DMS 273 (cell line): Measurements from ENCODE around the gene CELA3B.
A peak's percentile ranks its signal among the peaks of the same experiment; 100 is the strongest.
"Not testable (repeated sequence)": the region's sequence is repeated elsewhere in the genome, so short reads cannot be mapped to it uniquely, and the experiment has no call there.

Source experiments
- DNase-seq: peaks from one replicate; lab custom pipeline; 2025; ENCODE audit not compliant: unreplicated experiment; lab: John Stamatoyannopoulos, UW

Gene CELA3B

GRCh38 chr1:22005261-22006149 is 28.7 kb downstream of the CELA3B start:
- peak; percentile 80 for DNase-seq

DNA sequence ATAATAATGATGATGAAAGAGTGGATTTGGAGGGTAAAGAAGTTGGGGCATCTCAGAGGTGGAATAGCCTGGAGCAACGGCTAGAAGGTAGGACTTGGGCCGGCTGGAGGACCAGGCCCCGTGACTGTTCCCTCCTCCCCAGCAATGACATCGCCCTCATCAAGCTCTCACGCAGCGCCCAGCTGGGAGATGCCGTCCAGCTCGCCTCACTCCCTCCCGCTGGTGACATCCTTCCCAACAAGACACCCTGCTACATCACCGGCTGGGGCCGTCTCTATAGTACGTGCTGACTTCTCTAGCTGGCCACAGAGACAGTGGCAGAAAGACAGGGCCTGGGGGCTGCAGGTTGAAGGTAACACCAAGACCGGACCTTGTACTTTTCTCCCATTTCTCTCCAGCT is 29.9 kb downstream of the CELA3B start:
- DNase-seq, result not testable (repeated sequence)

DNA sequence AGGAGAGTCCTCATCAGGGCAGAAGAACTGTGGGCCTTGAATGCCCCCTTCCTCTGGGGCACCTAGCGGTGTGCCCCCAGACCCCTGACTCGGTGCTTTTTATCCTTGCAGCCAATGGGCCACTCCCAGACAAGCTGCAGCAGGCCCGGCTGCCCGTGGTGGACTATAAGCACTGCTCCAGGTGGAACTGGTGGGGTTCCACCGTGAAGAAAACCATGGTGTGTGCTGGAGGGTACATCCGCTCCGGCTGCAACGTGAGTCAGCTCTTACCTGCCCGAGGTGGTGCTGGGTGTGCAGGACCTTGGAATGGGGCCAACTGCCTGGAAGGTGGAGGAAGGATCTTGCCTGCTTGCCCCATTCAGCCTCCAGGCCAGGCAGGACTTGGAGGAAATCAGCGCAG is 30.4 kb downstream of the CELA3B start:
- not testable (repeated sequence) for DNase-seq

DNA sequence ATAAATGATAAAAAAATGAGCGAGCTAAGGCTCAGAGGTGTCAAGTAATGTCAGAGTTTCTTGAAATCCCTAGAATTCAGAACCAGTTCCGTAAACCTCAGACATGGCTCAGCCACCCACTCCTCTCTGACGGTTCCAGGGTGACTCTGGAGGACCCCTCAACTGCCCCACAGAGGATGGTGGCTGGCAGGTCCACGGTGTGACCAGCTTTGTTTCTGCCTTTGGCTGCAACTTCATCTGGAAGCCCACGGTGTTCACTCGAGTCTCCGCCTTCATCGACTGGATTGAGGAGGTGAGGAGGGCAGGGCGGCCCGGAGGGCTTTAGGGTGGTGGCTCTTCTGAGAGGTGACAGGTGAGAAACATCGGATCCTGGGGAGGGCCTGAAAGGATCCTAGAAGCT is 32.7 kb downstream of the CELA3B start:
- not testable (repeated sequence) for DNase-seq

DNA sequence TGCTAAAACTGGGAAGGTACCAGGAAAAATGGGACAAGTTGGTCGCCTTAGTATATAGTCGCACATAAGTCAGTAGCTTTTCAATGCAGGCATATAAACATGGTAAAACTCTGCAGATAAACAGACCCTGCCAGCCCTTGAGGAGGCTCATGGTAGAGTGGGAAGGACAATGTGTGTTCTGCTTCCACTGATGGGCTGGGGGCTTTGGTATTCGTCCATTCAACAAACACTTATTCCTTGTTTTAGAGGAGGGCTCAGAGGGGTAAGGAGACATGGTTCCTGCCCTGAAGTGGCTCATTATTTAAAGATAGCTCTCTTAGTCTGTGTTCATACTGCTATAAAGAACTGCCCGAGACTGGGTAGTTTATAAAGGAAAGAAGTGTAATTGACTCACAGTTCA is 35.9 kb downstream of the CELA3B start:
- DNase-seq, result not testable (repeated sequence)

- not testable (repeated sequence) for DNase-seq
These were observed 37.9 kb downstream of the CELA3B start for GRCh38 chr1:22014575-22015206.

DNA sequence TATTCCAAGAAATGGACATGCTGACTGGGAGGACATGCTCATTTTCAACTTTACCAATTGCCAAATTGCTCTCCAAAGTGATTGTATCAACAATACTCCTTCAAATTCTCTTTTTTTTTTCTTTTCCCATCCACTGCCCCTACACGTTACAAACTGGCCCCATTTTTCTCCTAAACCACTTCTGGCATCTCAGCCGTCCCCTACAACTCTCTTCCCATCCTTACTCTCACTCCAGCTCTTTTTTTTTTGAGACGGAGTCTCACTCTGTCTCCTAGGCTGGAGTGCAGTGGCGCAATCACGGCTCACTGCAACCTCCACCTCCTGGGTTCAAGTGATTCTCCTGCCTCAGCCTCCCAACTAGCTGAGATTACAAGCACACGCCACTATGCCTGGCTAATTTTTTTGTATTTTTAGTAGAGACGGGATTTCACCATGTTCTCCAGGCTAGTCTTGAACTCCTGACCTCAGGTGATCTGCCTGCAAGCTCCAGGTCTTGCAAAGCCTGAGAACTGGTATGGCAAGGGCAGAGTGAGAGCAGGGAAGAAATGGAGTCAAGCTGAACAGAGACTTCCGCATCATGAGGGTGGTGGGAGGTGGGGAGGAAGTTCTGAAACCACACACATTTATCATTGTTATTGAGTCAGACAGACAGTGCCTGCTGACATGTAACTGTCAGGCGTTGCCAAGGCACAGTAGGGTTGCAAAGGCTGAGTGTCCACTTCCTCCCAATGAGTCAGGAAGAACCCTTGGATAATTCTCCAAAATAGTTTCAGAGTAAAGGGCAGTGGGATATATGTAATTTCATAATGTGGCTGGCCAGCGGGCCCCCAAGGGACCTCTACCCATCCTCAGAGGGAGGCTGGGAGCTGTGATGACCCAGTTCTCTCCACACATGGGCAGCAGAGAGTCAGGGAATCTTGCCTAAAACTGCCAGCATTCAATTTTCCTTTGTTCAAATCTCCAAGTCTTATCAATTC is 42.0 kb downstream of the CELA3B start:
- peak; percentile 15 for DNase-seq

DNA sequence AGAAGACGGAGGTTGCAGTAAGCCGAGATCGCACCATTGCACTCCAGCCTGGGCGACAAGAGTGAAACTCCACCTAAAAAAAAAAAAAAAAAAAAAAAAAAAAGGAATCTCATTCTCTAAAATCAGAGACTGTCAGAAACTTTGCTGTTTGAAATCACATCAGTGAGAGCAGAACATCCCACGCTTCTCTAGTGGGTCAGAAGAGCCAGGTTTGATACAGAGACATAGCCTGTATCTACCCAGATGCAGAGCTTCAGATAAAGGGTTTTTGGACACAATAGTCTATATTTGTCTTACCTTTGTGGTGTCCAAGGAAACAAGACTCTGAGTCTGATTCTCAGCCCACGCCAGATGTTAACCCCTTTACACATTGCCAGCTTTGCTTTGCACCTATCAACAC is 44.2 kb downstream of the CELA3B start:
- no peak for DNase-seq

DNA sequence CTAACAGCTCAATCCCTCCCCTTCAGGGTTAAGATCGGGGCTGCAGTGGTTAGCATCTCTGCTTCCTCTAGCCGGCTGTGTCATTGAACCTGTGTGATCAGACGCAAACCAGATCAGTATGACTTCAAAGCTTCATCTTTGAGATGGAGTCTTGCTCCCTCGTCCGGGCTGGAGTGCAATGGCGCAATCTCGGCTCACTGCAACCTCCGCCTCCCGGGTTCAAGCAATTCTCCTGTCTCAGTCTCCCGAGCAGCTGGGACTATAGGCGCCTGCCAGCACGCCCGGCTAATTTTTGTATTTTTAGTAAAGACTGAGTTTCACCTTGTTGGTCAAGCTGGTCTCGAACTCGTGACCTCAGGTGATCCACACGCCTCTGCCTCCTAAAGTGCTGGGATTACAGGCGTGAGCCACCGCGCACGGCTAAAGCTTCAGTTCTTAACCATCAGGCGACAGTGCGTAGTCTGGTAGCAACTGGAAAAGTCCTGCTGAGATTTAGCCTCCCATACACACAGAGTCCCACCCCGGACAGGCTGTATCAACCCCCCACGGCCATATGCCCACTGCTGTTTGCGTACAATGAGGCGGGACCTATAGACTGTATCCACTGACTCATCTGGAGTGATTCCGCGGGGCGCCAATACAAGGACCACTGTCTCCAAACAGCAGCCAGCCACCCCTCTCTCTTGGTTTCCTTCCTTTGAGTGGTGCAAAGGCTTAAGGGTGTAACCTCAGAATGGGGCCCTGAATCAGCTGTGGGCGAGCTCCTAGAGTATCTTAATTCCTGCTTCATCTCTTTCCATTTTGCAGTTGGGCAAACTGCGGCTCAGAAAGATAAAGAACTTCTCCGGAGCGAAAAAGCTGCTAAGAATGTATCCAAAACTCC is 47.9 kb downstream of the CELA3B start:
- peak; percentile 94 for DNase-seq

- peak; percentile 95 for DNase-seq
These were observed 48.7 kb downstream of the CELA3B start for GRCh38 chr1:22025368-22026155.

GRCh38 chr1:22026924-22027289 is 50.1 kb downstream of the CELA3B start:
- DNase-seq, result no peak

DNA sequence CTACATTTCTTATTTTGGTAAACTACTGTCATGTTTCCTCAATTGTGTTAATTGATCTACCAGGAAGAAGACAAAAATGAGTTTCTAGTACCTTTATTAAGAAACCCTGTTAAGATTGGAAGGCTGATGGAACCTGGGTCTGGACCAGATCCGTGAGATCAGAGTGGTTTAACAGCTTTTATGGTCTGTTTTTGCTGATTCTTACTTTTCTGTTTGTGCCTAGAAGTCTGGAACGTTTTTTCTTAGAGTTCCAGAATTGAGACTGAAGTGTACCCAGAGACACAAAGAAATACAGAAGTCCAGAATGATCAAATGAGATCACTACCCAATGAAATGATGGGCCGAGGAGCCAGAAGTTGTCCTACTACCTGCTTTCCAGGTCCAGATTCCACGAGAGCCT is 53.2 kb downstream of the CELA3B start:
- no peak for DNase-seq

- DNase-seq, result no peak
These were observed 53.7 kb downstream of the CELA3B start for GRCh38 chr1:22030473-22030872.

GRCh38 chr1:22031214-22031962 is 54.6 kb downstream of the CELA3B start:
- no peak for DNase-seq

DNA sequence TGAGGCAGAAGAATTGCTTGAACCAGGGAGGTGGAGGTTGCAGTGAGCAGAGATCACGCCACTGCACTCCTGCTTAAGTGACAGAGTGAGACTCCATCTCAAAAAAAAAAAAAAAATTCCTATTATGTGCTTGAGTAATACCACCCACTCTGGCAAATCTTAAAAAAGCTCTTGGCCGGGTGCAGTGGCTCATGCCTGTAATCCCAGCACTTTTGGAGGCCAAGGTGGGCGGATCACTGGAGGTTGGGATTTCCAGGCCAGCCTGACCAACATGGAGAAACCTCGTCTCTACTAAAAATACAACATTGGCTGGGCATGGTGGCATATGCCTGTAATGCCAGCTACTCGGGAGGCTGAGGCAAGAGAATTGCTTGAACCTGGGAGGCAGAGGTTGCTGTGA is 58.0 kb downstream of the CELA3B start:
- DNase-seq, result not testable (repeated sequence)

GRCh38 chr1:22037520-22037919 is 60.7 kb downstream of the CELA3B start:
- no peak for DNase-seq

- DNase-seq, result peak; percentile 31
These were observed 61.2 kb downstream of the CELA3B start for GRCh38 chr1:22038036-22038435.
